GM12875 (cell line): Measurements from ENCODE around the gene MTTP.

ENCODE experiments used
- H3K4me3 ChIP-seq: one replicate; pipeline ENCODE4 v1.5.1; 2011; ENCODE audit warnings: low read depth, low read length, control low read depth
- CTCF ChIP-seq: IDR thresholded peaks from 2 replicates; pipeline ENCODE4 v1.5.1; 2011; ENCODE audit warnings: low read depth, mild to moderate bottlenecking, control low read depth, inconsistent platforms, low read length, moderate library complexity, borderline replicate concordance; ENCODE audit not compliant: insufficient read depth

The MTTP gene

GRCh38 chr4:99612704-99613103, 38.1 kb downstream of the MTTP start:
- TF ChIP-seq CTCF, result no peak
- no peak overlapping the region for H3K4me3 ChIP-seq

- H3K4me3 ChIP-seq, result no peak overlapping the region
- no peak for TF ChIP-seq CTCF
Measured at GRCh38 chr4:99614491-99614890, 39.9 kb downstream of the MTTP start.

GRCh38 chr4:99615170-99615820, 40.7 kb downstream of the MTTP start:
- H3K4me3 ChIP-seq, result no peak overlapping the region
- no peak for TF ChIP-seq CTCF

- TF ChIP-seq CTCF, result no peak
- H3K4me3 ChIP-seq, result no peak overlapping the region
Measured at GRCh38 chr4:99617374-99617773, 42.8 kb downstream of the MTTP start.

- no peak for TF ChIP-seq CTCF
- no peak overlapping the region for H3K4me3 ChIP-seq
Measured at GRCh38 chr4:99622341-99622740, 47.7 kb downstream of the MTTP start.

- no peak overlapping the region for H3K4me3 ChIP-seq
- no peak for TF ChIP-seq CTCF
Measured at GRCh38 chr4:99624141-99624719, 49.6 kb downstream of the MTTP start.

- H3K4me3 ChIP-seq, result no peak overlapping the region
- no peak for TF ChIP-seq CTCF
Measured at GRCh38 chr4:99625369-99625768, 50.7 kb downstream of the MTTP start.
